Nephron progenitor cell (in vitro differentiated cells): ENCODE results near the gene RGSL1.

Experiments
- DNase-seq: peaks from one replicate; pipeline ENCODE4 v3.0.0; 2021
- H3K27ac Mint-ChIP-seq: 2 replicates; pipeline ENCODE4 v1.8.0; 2021; ENCODE audit warnings: mild to moderate bottlenecking, moderate library complexity, mixed read lengths
- H3K27me3 Mint-ChIP-seq: 2 replicates; pipeline ENCODE4 v1.8.0; 2021; ENCODE audit warnings: mild to moderate bottlenecking, low read depth, mixed read lengths; ENCODE audit not compliant: poor library complexity
- H3K36me3 Mint-ChIP-seq: 2 replicates; pipeline ENCODE4 v1.8.0; 2021; ENCODE audit warnings: low read depth, mixed read lengths
- H3K4me1 Mint-ChIP-seq: 2 replicates; pipeline ENCODE4 v1.8.0; 2021; ENCODE audit warnings: mixed read lengths
- H3K4me3 Mint-ChIP-seq: 2 replicates; pipeline ENCODE4 v1.8.0; 2021; ENCODE audit warnings: mild to moderate bottlenecking, moderate library complexity, mixed read lengths
- H3K9me3 Mint-ChIP-seq: 2 replicates; pipeline ENCODE4 v1.8.0; 2021; ENCODE audit warnings: mild to moderate bottlenecking, moderate library complexity, mixed read lengths
- TF ChIP-seq, protein P1 (sequence below): fragments of 200-600 bp; sonication (generic); IDR thresholded peaks from 2 replicates; pipeline ENCODE4 v1.5.0; 2021; ENCODE audit warnings: antibody characterized with exemption

RGSL1 gene

DNA sequence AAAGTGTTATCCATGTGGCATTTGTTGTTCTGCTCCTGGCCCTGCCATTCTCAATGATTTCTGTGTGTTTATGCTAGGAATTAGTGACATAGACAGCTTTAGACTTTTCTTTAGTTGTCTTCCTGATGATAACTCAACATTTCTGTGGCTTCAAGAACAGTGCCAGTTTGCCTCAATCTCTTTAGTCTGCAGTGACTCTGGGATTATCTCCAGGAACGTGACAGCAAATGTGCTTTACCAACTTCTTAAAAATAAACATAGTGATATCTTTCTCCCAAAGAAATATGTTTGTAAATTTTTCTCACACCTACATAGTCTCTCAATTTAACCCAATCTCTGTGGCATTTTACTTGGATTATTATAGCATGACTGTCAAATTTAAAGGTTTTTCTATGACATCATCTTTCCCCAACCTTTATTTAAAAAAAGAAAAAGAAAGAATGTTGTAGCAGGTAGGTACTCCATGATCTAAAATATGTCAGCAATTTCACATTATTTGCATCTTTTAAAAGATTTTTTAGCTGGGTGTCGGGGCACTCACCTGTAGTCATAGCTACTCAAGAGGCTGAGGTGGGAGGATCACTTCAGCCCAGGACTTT, 114.6 kb downstream of the RGSL1 start:
- TF ChIP-seq, protein P1, sequence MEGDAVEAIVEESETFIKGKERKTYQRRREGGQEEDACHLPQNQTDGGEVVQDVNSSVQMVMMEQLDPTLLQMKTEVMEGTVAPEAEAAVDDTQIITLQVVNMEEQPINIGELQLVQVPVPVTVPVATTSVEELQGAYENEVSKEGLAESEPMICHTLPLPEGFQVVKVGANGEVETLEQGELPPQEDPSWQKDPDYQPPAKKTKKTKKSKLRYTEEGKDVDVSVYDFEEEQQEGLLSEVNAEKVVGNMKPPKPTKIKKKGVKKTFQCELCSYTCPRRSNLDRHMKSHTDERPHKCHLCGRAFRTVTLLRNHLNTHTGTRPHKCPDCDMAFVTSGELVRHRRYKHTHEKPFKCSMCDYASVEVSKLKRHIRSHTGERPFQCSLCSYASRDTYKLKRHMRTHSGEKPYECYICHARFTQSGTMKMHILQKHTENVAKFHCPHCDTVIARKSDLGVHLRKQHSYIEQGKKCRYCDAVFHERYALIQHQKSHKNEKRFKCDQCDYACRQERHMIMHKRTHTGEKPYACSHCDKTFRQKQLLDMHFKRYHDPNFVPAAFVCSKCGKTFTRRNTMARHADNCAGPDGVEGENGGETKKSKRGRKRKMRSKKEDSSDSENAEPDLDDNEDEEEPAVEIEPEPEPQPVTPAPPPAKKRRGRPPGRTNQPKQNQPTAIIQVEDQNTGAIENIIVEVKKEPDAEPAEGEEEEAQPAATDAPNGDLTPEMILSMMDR, result no peak
- Mint-ChIP-seq H3K27me3 (no peaks in the 10 kb centered on the region), H3K4me1 (peaks cover 5% of the 10 kb centered on the region), H3K4me3 (no peak overlapping the region), H3K36me3 (no peaks in the 10 kb centered on the region), H3K27ac (no peak overlapping the region), H3K9me3 (peaks cover 4% of the 10 kb centered on the region)
- no peak for DNase-seq

DNA sequence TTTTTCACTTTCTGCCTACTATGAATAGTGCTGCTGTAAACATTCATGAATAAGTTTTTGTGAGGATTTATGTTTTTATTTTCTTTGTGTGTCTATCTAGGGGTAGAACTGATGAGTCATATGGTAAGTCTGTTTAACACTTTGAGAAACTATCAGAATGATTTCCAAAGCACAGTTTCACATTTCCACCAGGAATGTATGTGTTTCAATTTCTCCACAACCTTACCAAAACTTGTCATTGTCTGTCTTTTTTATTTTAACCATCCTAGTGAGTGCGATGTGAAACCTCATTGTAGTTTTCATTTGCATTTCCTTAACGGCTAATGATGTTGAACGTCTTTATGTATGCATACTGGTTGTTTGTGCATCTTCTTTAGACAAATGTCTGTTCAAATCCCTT, 115.6 kb downstream of the RGSL1 start:
- no peaks in the 10 kb centered on the region for H3K36me3 Mint-ChIP-seq
- no peak overlapping the region for H3K27ac Mint-ChIP-seq
- TF ChIP-seq, protein P1, result no peak
- peaks cover 4% of the 10 kb centered on the region for H3K9me3 Mint-ChIP-seq
- no peaks in the 10 kb centered on the region for H3K27me3 Mint-ChIP-seq
- peaks cover 5% of the 10 kb centered on the region for H3K4me1 Mint-ChIP-seq
- no peak overlapping the region for H3K4me3 Mint-ChIP-seq
- no peak for DNase-seq

DNA sequence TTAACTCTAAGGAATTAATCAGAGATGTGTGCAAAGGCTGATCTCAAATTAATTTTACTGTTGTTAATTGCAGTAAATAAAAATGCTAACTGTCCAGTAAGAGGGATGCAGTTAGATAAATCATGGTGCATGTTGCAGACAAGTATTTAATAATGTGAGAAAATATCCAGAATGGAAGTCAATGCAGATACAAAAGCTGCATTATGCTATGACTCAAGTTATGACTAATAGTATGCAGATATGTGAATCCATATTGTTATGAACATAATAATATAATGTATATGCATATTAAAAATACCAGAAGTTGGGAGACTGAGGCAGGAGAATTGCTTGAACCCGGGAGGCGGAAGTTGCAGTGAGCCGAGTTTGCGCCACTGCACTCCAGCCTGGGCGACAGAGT, 117.7 kb downstream of the RGSL1 start:
- TF ChIP-seq, protein P1, result no peak
- no peak overlapping the region for H3K27ac Mint-ChIP-seq
- peaks cover 4% of the 10 kb centered on the region for H3K9me3 Mint-ChIP-seq
- no peaks in the 10 kb centered on the region for H3K4me1 Mint-ChIP-seq
- H3K4me3 Mint-ChIP-seq, result no peak overlapping the region
- no peak for DNase-seq
- H3K36me3 Mint-ChIP-seq, result no peaks in the 10 kb centered on the region
- no peaks in the 10 kb centered on the region for H3K27me3 Mint-ChIP-seq

DNA sequence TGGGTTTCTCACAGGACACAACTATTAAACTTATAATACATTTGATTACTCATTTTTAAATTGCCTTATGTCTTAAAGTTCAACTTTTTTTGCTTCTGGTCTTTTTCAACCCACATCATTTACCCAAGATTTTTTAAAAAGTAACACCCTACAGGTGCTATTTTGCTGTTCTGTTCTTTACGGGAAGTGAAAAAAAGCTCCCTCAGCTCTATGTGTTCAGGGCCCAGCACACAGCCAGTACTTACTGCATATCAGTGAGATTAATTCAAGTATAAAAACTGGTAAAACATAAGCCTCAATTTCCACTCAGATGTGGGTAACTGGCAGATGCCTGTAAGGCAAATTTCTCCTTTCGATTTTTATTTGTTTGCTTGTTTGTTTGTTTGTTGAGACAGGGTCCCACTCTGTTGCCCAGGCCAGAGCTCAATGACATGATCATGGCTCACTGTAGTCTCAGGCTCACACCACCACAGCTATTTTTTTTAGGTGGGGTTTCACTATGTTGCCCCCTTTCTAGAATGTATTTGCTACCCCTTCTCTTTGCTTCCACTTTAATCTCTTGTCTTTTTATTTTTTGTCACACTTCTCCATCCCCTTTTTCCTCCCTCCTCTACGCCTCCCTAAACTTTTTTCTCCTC, 118.8 kb downstream of the RGSL1 start:
- H3K27me3 Mint-ChIP-seq, result no peaks in the 10 kb centered on the region
- DNase-seq, result no peak
- peaks cover 4% of the 10 kb centered on the region for H3K9me3 Mint-ChIP-seq
- H3K27ac Mint-ChIP-seq, result no peak overlapping the region
- H3K4me3 Mint-ChIP-seq, result no peak overlapping the region
- no peaks in the 10 kb centered on the region for H3K4me1 Mint-ChIP-seq
- TF ChIP-seq, protein P1, result no peak
- no peaks in the 10 kb centered on the region for H3K36me3 Mint-ChIP-seq

DNA sequence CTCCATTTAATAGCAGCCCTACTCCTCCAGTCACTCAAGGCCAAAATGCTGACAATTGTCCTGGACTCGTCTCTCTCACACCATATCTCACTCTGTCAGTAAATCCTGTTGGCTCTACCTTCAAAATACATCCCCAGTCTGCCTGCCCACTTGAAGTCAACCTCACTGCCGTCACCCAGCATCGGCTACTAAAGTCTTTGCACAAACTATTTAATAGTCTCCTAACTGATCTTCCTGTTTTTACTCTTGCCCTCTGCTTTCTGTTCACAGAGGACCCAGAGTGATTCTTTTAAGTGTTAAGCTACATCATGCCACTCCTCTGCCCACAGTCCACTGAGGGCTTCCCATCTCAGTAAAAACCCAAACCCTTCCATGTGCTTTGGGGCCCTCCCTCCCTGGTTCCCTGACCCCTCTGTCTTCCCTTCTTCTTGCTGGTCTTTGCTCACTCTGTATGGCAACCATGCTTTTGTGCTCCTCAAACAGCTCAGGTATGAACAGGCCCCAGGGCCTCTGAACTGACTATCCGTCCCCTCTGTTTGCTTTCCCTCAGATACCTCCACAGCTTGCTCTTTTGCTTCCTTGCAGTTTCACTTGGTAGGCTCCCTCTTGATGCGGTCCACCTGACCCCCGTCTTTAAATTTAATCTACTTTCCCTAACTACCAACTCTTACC, 120.1 kb downstream of the RGSL1 start:
- H3K36me3 Mint-ChIP-seq, result no peaks in the 10 kb centered on the region
- TF ChIP-seq, protein P1, result no peak
- H3K27me3 Mint-ChIP-seq, result no peaks in the 10 kb centered on the region
- no peak overlapping the region for H3K4me3 Mint-ChIP-seq
- DNase-seq, result no peak
- H3K4me1 Mint-ChIP-seq, result no peaks in the 10 kb centered on the region
- H3K27ac Mint-ChIP-seq, result no peak overlapping the region
- H3K9me3 Mint-ChIP-seq, result peaks cover 4% of the 10 kb centered on the region

DNA sequence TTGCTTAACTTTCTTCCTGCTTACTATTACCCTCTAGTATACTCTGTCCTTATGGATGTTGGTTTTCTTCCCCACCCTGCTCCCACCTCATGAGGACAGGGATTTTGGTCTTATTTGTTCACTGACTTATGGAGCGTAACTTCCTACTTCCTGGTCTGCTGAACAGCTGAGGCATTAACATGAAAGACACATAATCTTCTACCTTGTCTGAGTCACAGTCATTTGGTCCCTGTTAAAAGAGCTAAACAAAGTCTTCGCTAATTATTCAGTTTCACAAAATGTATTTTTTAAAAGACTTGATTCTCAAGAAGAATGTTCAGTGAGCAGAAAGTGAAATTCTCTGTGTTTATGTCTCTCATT, 120.6 kb downstream of the RGSL1 start:
- no peaks in the 10 kb centered on the region for H3K27me3 Mint-ChIP-seq
- TF ChIP-seq, protein P1, result no peak
- no peak for DNase-seq
- H3K4me1 Mint-ChIP-seq, result no peaks in the 10 kb centered on the region
- no peak overlapping the region for H3K4me3 Mint-ChIP-seq
- H3K36me3 Mint-ChIP-seq, result peaks cover 3% of the 10 kb centered on the region
- H3K9me3 Mint-ChIP-seq, result peaks cover 4% of the 10 kb centered on the region
- H3K27ac Mint-ChIP-seq, result no peak overlapping the region
